ENCODE results near the gene PTPRT.

PTPRT gene

DNA sequence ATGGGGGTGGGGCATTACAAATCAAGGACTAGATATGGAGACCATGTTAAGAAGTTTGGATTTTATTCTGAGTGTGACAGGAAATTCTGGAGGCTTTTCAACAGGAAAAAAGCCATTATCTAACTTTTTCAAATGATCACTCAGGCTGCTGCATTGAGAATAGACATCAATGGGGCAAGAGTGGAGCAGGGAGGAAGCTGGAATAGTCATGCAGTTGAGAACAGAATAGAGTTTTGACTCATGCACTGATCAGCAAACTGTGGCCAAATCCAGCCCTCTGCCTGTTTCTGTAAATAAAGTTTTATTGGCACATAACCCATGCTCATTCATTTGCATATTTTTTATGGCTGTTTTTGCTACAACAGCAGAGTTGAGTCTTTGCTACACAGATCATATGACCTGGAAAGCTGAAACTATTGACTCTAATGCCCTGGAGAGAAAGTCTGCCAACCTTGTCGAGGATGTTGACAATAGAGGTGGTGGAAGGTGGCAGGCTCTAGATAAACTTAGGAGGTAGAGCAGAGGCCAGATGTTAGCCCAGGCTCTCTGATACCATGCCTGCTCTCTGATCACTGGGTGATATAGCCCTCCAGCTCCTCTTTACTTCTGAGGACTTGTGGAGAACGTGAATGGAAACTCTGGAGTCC lies 441.8 kb downstream of the PTPRT start:
- TF ChIP-seq MYC (IDR thresholded peaks at IDR 0.05; ENCODE audit: low read depth, low read length) (no peak), POLR2A (IDR thresholded peaks at IDR 0.05; ENCODE audit: extremely low read depth, insufficient read length) (no peak), CTCF (IDR thresholded peaks at IDR 0.05; ENCODE audit: low read depth, low read length) (no peak), MAX (IDR thresholded peaks at IDR 0.05; ENCODE audit: low read depth, low read length) (no peak)
- no peak for DNase-seq (ENCODE audit: low read depth)
- no peak overlapping the region for H3K4me3 ChIP-seq (ENCODE audit: low read depth, low read length)

- TF ChIP-seq MYC (IDR thresholded peaks at IDR 0.05; ENCODE audit: low read depth, low read length) (no peak), POLR2A (IDR thresholded peaks at IDR 0.05; ENCODE audit: extremely low read depth, insufficient read length) (no peak), MAX (IDR thresholded peaks at IDR 0.05; ENCODE audit: low read depth, low read length) (no peak), CTCF (IDR thresholded peaks at IDR 0.05; ENCODE audit: low read depth, low read length) (no peak)
- no peak for DNase-seq (ENCODE audit: low read depth)
Observed at GRCh38 chr20:42744756-42745465, 444.8 kb downstream of the PTPRT start.

DNA sequence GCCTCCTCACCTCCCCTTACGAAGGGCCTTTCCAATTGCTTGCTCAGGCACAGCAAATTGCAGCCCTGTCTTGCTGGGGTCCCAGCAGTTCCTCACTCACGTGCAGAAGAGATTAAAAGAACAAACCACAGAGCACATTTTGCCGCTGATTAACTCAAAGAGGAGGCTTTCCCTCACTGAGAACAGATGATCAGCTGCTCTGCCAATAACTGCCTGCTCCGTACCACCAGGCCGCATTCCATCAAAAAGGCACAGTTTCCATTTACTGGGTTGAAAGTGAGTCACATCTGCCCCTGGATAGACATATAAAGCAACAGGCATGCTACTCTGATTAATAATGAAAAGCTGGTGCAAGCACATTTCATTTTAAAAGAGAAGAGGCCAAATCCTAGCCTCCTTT lies 446.8 kb downstream of the PTPRT start:
- no peak for DNase-seq (ENCODE audit: low read depth)
- no peak overlapping the region for H3K4me3 ChIP-seq (ENCODE audit: low read depth, low read length)
- TF ChIP-seq POLR2A (IDR thresholded peaks at IDR 0.05; ENCODE audit: extremely low read depth, insufficient read length) (no peak), MAX (IDR thresholded peaks at IDR 0.05; ENCODE audit: low read depth, low read length) (no peak), CTCF (IDR thresholded peaks at IDR 0.05; ENCODE audit: low read depth, low read length) (no peak), MYC (IDR thresholded peaks at IDR 0.05; ENCODE audit: low read depth, low read length) (no peak)

More at GRCh38 chr20:42744756-42745465, 444.8 kb downstream of the PTPRT start:
- no peak overlapping the region for H3K4me3 ChIP-seq (ENCODE audit: low read depth, low read length)

DNA sequence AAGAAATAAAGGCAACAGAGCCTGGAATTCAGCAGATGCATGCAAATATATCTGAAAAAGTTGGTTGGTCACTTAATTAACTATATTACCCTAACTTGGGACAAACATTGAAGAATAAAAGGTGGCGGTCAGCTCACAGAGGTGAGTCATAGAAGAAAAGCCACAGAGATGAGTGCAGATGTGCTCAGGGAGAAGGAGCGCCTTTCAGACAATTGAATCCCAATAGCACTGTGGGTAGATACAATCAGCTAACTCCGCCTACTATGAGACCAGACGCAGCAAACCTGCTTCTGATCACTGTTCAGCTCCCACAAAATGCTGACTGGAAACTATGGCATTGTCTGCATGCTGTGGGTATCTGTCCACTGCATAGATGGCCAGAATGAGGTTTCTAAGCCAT lies 447.8 kb downstream of the PTPRT start:
- TF ChIP-seq MAX (IDR thresholded peaks at IDR 0.05; ENCODE audit: low read depth, low read length) (no peak), CTCF (IDR thresholded peaks at IDR 0.05; ENCODE audit: low read depth, low read length) (no peak), POLR2A (IDR thresholded peaks at IDR 0.05; ENCODE audit: extremely low read depth, insufficient read length) (no peak), MYC (IDR thresholded peaks at IDR 0.05; ENCODE audit: low read depth, low read length) (no peak)
- DNase-seq (ENCODE audit: low read depth), result no peak

GRCh38 chr20:42740226-42740870 lies 449.4 kb downstream of the PTPRT start:
- TF ChIP-seq MYC (IDR thresholded peaks at IDR 0.05; ENCODE audit: low read depth, low read length) (no peak), CTCF (IDR thresholded peaks at IDR 0.05; ENCODE audit: low read depth, low read length) (no peak), MAX (IDR thresholded peaks at IDR 0.05; ENCODE audit: low read depth, low read length) (no peak), POLR2A (IDR thresholded peaks at IDR 0.05; ENCODE audit: extremely low read depth, insufficient read length) (no peak)
- no peak overlapping the region for H3K4me3 ChIP-seq (ENCODE audit: low read depth, low read length)
- no peak for DNase-seq (ENCODE audit: low read depth)

More for the DNA sequence above, 447.8 kb downstream of the PTPRT start:
- no peak overlapping the region for H3K4me3 ChIP-seq (ENCODE audit: low read depth, low read length)

All from NB4 (cell line).